Mucosa of gallbladder (tissue), 1 donor: ENCODE data around the gene FUNDC2. TPM values are rescaled to one million over a fixed set of nuclear protein-coding genes. Genes with fewer than 3 reads are reported as not detected.

Experiments
- DNase-seq: peaks from one replicate; pipeline ENCODE4 v3.0.0-alpha.2; 2020; ENCODE audit warnings: low spot score
- total RNA-seq: library from RNA; stranded (reverse); gene quantifications from one replicate; pipeline ENCODE4 v1.2.1, GENCODE V29; 2021
- donor health status: DM: no; HTN: no; CAD: no.

FUNDC2 gene
- total RNA-seq, 1 donor from 2014 or later = 82.7 TPM

DNA sequence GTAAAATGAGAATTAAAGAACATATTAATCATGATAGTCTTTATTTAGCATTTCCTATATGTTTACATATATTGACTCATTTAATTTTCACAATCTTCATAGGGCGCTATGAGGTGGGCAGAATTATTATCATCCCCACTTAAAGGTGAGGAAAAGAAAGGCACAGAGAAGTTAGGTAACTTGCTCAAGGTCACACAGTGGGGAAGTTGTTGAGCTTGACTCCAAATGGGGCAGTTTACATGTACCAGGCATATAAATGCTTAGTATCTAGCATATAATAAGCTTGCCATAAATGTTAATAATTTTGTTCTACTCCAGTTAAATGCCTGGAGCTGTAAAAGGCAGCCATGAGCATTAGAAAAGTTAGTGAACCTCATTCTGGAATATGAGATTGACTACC, 42.8 kb downstream of the FUNDC2 start:
- DNase-seq = no peak

DNA sequence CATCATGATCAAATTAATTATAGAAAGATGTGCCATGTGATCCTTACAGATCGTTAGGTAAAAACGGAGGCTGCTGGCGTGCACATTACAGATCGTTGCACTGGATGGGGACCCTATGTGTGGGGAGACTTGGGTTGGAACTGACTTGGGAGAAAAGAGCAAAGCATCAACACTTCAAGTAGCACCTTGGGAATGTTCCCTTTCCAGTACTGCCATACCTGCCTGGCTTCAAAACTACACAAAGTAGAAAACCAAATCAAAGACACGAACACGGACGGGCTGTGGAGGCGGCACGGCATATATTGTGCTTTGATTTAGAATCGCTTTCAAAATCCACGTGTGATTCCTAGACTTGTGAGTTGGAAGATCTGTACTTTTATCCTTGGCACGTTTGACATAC, 43.4 kb downstream of the FUNDC2 start:
- DNase-seq = no peak

DNA sequence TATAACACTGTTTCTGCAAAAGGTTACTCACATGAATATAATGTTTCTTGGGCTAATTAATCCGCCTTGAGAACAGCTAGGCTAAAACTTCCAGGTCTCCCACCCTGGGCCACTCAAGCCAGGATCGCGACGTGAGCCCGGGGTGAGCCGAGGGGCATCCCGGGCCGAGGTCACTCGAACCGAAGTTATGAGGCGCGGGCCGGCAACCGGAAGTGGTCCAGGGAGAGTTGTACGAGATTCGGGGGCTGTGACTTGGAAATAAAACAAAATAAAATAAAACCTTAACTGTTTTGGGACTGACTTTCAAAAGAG, 44.0 kb downstream of the FUNDC2 start:
- no peak for DNase-seq

DNA sequence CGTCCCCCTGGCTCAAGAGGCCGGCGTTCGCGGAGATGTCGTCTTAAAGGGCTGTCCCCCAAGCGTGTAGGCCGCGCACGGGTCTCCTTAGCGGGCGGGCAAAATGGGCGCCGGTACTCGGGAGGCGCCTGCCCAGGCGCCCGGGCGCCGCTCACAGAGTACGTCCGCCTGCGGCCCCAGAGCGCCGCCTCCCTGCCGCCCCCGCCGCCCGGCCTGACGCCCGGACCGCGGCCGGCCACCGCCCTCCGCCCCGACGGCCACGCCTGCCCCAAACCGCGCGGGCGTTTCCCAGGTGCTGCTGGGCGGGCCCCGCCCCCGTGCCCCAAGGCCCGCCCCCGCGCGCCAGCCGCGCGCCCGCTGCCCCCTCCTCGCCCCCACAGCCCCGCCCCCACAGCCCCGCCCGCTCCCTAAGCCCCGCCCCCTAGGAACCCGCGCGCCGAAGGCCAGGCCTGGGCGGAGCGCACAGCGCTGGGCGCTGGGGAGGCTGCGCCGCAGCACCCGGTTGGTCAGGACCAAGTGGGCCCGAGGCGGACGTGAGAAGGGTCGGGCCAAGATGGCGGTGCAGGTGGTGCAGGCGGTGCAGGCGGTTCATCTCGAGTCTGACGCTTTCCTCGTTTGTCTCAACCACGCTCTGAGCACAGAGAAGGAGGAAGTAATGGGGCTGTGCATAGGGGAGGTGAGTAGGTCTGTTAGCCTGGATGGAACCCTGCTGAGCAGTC, 44.5 kb downstream of the FUNDC2 start, which contains the start of the genes BRCC3, CMC4 and MTCP1:
TSS of gene BRCC3 (plus strand) at position 534 of the 719 bp plus-strand sequence. CDS start at position 554, 20 bp downstream.
TSS of gene CMC4 (minus strand) at position 162 of the 719 bp plus-strand sequence. CDS start 7,113 bp downstream, outside the sequence.
TSS of gene MTCP1 (minus strand) at position 162 of the 719 bp plus-strand sequence. CDS start 5,126 bp downstream, outside the sequence.
- DNase-seq = peak; percentile 79

DNA sequence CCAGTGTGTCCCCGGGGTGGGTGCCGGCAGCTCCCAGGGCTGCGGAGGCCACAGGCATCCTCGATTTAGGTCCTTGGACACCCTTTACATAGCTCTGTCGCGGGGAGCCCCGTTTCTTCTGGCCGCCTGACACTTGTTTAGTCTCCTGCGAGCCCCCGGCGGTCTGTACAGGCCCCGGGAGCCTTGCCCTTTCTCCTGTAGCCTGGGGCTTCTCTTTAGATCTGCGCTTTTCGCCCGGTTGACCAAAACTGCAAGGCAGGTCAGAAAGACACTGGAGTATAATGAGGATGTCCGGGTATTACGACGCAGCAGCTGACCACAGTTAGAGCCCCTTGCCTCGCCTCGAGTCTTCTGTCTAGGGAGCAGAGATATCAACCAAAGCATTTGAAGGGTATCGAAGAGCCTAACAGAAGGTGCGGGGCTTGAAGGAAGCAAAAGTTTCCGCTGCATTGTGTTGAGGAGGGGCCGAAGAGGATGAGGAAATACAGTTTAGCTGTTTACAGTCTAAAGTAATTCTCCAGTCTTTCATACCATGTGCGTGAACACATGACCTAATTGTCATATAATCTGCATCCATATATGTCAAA, 45.1 kb downstream of the FUNDC2 start:
- DNase-seq = no peak

DNA sequence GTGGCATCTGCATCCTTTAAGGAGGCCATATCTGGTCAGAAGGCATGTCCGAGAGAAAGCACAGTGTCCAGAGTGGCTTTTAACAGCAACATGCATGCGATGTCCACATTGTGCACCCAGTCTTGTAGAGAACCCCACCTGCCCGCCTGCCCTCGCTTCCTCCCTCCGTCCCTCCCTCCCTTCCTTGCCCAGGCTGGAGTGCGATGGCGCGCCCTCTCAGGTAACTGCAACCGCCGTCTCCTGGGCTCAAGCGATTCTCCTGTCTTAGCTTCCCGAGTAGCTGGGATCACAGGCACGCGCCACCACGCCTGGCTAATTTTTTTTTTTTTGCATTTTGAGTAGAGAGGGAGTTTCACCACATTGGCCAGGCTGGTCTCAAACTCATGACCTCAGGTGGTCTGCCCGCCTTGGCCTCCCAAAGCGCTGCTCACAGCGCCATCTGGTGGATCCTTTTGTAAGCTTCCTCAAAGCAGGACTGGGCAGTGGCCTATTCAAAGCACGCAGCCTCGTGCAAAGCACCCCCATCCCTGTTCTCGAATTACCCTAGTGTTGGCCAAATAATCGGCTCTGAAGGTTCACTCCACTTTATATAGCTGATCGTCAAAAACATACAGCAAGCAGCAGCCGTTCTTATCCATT, 59.7 kb downstream of the FUNDC2 start:
- DNase-seq = no peak

DNA sequence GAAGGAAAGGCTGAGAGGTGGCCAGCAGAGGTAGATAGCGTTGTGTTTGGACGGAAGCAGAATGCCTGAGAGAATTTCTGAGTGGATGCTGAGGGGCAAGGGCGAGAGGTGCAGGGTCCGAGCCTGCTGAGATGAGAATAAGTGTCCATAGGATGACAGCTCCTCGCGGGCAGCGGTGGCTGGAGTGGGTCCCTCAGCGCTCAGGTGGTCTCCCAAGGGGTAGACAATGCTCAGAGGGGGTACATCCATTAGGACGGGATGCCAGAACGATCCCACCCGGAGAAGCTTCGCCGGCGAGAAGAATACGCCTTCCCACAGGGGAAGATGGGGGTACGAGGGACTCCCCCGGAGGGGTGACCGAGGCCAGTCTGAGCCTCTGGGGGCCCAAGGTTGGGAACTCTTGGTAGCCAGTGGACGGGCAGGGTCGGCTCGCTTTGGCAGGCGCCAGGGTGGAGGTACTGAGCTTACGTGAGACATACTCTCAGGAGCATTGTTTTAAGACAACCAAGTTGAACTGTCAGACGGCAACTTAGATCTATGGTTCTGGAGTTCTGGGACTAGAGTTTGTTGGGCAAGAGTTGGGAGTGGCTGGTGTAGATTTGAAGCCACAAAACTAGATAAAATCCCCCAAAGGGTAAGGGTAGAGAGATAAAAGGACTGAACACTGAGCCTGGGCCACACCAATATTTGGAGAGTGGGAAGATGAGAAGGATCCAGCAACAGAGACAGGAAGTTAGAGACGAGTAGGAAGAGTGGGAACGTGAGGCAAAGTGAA, 60.5 kb downstream of the FUNDC2 start:
- DNase-seq = no peak

DNA sequence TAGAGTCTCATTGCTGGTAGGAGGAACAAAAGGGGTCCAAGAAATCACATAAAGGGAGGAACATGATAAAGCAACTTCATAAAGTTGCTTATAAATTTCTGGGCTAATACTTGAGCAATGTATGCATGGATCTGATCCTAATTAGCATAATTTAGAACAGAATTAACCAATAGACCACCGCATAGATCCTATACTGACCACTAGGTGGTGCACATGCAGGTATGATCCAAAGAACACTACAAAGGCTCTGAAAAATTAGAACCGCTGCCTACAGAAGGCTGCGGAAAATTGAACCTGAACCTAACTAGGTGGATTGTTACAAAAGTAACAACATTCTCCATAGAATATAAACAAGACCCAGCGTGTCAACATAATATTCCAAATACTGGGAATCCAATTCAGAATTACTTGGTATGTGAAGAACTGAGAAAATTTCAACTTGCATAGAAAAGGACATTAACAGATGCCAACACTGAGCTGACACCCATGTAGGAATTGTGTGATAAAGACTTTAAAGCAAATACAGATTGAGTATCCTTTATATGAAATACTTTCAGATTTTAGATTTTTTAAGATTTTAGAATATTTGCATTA, 67.9 kb downstream of the FUNDC2 start:
- DNase-seq = no peak

DNA sequence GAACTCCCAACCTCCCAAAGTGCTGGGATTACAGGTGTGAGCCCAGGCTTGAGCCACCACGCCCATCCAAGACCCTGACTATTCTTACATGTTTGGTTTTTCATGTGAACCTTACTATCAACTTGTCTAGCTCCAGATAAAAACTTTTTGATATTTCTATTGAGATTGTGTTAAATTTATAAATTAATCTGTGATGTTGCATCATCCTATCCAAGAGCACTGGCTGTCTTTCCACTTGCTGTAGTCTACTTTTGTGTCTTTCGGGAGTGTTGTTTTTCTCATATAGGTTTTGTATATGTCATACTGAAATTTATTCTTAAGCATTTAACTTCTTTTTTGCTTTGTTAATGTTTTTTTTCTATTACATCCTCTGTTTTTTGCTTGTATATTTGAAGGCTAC, 79.3 kb downstream of the FUNDC2 start:
- no peak for DNase-seq

DNA sequence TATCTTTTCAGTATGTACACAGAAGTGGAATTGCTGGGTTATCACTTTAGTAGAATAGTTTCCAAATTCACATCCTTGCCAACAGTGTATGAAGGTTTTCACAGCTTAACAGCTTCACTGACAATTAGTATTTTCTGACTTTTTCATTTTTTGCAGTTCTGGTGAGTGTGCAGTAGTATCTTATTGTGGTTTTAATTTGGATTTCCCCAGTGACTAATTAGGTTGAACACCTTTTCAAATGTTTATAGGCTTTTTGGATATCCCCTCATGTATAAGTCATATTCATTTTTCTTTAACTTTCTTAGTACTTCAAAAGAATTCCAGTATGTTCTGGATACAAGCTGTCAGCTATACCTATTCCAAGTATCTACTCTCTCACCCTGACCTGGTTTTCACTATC, 81.8 kb downstream of the FUNDC2 start:
- DNase-seq = no peak

Other genes with a start within 250 kb of the FUNDC2 start
- gene MPP1, start 221.4 kb upstream of the FUNDC2 start, total RNA-seq = 48.5 TPM
- not detected for gene SMIM9, start 192.2 kb upstream of the FUNDC2 start, total RNA-seq
- gene F8A1, start 140.5 kb upstream of the FUNDC2 start, total RNA-seq = 31.7 TPM
- gene F8, start 4.1 kb upstream of the FUNDC2 start, total RNA-seq = 5.5 TPM
- 10.1 TPM for gene CMC4, start 44.3 kb downstream of the FUNDC2 start, total RNA-seq
- 18.7 TPM for gene MTCP1, start 44.3 kb downstream of the FUNDC2 start, total RNA-seq
- gene BRCC3, start 44.7 kb downstream of the FUNDC2 start, total RNA-seq = 15.5 TPM
- gene VBP1, start 189.6 kb downstream of the FUNDC2 start, total RNA-seq = 36.9 TPM
- gene RAB39B, start 237.6 kb downstream of the FUNDC2 start, total RNA-seq = 1.2 TPM